IPS-15b (cell line): ENCODE data around the gene ZG16.
"Not testable (repeated sequence)": the region's sequence is repeated elsewhere in the genome, so short reads cannot be mapped to it uniquely, and the experiment has no call there.

ENCODE experiments used
- H3K27me3 ChIP-seq: one replicate; pipeline ENCODE4 v1.6.1; 2013; ENCODE audit warnings: low read length; ENCODE audit not compliant: control insufficient read depth, insufficient read depth
- H3K36me3 ChIP-seq: one replicate; pipeline ENCODE4 v1.6.1; 2013; ENCODE audit warnings: low read length; ENCODE audit not compliant: control insufficient read depth, insufficient read depth
- H3K4me1 ChIP-seq: one replicate; pipeline ENCODE4 v1.6.1; 2013; ENCODE audit warnings: mild to moderate bottlenecking, low read length; ENCODE audit not compliant: control insufficient read depth, insufficient read depth
- H3K4me3 ChIP-seq: one replicate; pipeline ENCODE4 v1.5.1; 2013; ENCODE audit warnings: low read depth, low read length
- H3K9ac ChIP-seq: one replicate; pipeline ENCODE4 v1.6.1; 2013; ENCODE audit warnings: low read depth, mild to moderate bottlenecking, low read length
- H3K9me3 ChIP-seq: one replicate; pipeline ENCODE4 v1.6.1; 2013; ENCODE audit warnings: mild to moderate bottlenecking, low read length; ENCODE audit not compliant: control insufficient read depth, insufficient read depth

ZG16 gene

GRCh38 chr16:29777576-29778350 is at the start of gene ZG16:
TSS of gene ZG16 (plus strand) at chr16:29778256. CDS start at chr16:29779267, 1,011 bp downstream.
- Histone ChIP-seq H3K4me3 (no peak within 1 kb of the TSS), H3K9ac (no peak within 1 kb of the TSS), H3K36me3 (no peaks in the 10 kb centered on the region), H3K27me3 (peaks cover 17% of the 10 kb centered on the region), H3K4me1 (peaks cover 2% of the 10 kb centered on the region), H3K9me3 (no peaks in the 10 kb centered on the region)

GRCh38 chr16:29729116-29729521 is 48.9 kb upstream of the ZG16 start:
- Histone ChIP-seq H3K27me3 (no peaks in the 10 kb centered on the region), H3K4me3 (no peak overlapping the region), H3K9me3 (no peaks in the 10 kb centered on the region), H3K36me3 (peaks cover 28% of the 10 kb centered on the region), H3K9ac (no peak overlapping the region), H3K4me1 (peaks cover 2% of the 10 kb centered on the region)

- peaks cover 28% of the 10 kb centered on the region for H3K36me3 ChIP-seq
Observed at GRCh38 chr16:29730649-29731048, 47.4 kb upstream of the ZG16 start.

DNA sequence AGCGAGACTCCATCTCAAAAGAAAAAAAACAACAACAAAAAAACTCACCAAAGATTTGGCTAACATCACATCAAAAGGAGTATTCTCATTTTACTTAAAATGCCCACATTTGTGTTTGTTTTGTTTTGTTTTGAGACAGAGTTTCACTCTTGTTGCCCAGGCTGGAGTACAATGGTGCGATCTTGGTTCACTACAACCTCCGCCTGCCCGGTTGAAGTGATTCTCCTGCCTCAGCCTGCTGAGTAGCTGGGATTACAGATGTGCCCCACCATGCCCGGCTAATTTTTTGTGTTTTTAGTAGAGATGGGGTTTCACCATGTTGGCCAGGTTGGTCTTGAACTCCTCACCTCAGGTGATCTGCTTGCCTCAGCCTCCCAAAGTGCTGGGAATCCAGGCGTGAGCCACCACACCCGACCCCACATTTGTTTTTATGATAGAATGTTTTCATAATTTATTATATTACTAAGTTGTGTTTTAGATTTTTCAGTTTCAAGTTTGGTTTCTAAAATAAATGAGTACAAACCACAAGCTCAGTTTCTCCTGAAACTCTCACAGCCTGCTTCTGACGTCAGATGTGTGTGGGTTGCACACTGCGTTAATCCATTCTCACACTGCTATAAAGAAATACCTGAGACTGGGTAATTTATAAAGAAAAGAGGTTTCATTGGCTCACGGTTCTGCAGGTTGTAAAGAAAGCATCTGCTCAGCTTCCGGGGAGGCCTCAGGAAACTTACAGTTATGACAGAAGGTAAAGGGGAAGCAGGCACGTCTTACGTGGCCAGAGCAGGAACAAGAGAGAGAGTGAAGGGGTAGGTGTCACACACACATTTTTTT is 46.1 kb upstream of the ZG16 start:
- H3K9ac ChIP-seq, H3K27me3 ChIP-seq, H3K4me3 ChIP-seq, H3K4me1 ChIP-seq, H3K9me3 ChIP-seq: not testable (repeated sequence)
- H3K36me3 ChIP-seq, result peaks cover 23% of the 10 kb centered on the region

More at GRCh38 chr16:29730649-29731048, 47.4 kb upstream of the ZG16 start:
- no peaks in the 10 kb centered on the region for H3K9me3 ChIP-seq
- no peak overlapping the region for H3K4me3 ChIP-seq
- H3K27me3 ChIP-seq, result no peaks in the 10 kb centered on the region
- H3K4me1 ChIP-seq, result peaks cover 2% of the 10 kb centered on the region
- no peak overlapping the region for H3K9ac ChIP-seq

DNA sequence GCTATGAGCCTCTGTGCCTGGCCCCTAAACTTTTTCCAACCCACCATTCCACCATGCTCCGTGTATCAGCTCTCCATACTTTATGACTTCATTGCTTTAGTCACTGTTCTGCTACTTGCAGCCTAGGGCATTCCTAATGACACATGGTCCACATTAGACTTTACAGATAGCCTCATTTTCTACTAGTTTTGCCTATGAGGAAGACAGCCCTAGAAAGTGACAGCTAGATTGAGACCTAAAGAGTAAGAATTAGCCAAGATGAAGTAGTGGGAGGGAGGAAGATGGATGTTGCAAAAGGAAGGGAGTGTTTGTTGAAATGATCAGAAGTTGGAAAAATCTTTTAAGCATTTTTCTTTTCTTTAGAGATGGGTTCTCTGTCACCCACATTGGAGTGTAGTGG is 43.3 kb upstream of the ZG16 start:
- Histone ChIP-seq H3K9me3 (no peaks in the 10 kb centered on the region), H3K4me3 (no peak overlapping the region), H3K27me3 (no peaks in the 10 kb centered on the region), H3K36me3 (peaks cover 14% of the 10 kb centered on the region), H3K9ac (no peak overlapping the region), H3K4me1 (no peaks in the 10 kb centered on the region)

DNA sequence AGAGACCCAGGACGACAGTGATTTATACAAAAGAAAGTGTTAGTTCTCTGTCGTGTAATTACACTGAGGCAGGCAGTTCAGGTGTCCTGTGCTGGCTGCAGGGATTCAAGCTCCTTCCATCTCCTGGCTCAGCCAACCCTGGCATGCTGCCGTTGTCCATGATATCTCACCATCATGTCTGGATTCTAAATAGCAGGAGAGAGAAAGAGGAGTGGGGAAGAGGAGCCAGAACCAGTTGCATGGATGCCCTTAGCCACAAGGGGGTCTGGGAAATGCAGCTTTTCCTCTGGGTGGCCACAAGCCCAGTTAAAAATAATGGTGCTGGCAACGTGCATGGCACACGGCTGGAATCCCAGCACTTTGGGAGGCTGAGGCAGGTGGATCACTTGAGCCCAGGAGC is 41.9 kb upstream of the ZG16 start:
- Histone ChIP-seq H3K36me3 (peaks cover 8% of the 10 kb centered on the region), H3K9me3 (no peaks in the 10 kb centered on the region), H3K27me3 (no peaks in the 10 kb centered on the region), H3K9ac (no peak overlapping the region), H3K4me1 (no peaks in the 10 kb centered on the region), H3K4me3 (no peak overlapping the region)

DNA sequence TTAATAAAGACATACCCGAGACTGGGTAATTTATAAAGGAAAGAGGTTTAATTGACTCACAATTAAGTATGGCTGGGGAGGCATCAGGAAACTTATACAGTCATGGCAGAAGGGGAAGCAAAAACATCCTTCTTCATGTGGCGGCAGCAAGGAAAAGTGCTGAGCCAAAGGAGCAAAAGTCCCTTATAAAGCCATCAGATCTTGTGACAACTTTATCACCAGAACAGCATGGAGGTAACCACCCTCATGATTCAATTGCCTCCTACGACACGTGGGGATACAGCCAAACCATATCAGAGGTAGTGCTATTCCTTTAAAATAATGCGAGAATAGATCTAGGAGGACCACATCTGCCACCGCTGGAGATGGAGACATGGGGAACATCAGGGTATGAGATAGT is 41.3 kb upstream of the ZG16 start:
- no peak overlapping the region for H3K9ac ChIP-seq
- peaks cover 4% of the 10 kb centered on the region for H3K36me3 ChIP-seq
- H3K9me3 ChIP-seq, result no peaks in the 10 kb centered on the region
- no peaks in the 10 kb centered on the region for H3K4me1 ChIP-seq
- H3K4me3 ChIP-seq, result no peak overlapping the region
- no peaks in the 10 kb centered on the region for H3K27me3 ChIP-seq

GRCh38 chr16:29737713-29738112 is 40.3 kb upstream of the ZG16 start:
- Histone ChIP-seq H3K36me3 (peaks cover 4% of the 10 kb centered on the region), H3K4me3 (no peak overlapping the region), H3K9ac (no peak overlapping the region), H3K27me3 (no peaks in the 10 kb centered on the region), H3K4me1 (no peaks in the 10 kb centered on the region), H3K9me3 (no peaks in the 10 kb centered on the region)

DNA sequence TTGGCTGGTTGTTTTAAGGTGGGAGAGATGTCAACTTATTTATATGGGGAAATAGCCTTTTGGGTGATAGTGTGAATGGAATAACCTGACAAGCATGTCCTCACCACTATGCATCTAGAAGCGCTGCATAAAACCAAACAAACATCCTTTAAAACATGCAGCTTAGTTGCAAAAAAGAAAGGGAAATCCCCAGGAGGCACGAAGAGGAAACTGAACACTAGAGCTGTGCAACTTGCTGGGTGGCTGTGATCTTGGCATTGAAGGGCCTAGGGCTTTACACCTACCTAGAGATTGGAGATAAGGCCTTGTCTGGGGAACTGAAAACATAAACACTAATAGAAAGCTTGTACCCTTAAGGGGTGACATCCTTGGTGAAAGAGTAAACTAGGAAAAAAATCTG is 39.5 kb upstream of the ZG16 start:
- no peaks in the 10 kb centered on the region for H3K4me1 ChIP-seq
- no peak overlapping the region for H3K9ac ChIP-seq
- peaks cover 3% of the 10 kb centered on the region for H3K36me3 ChIP-seq
- H3K9me3 ChIP-seq, result no peaks in the 10 kb centered on the region
- H3K27me3 ChIP-seq, result no peaks in the 10 kb centered on the region
- no peak overlapping the region for H3K4me3 ChIP-seq

GRCh38 chr16:29739927-29740629 is 38.0 kb upstream of the ZG16 start:
- not testable (repeated sequence) for H3K36me3 ChIP-seq, H3K4me3 ChIP-seq, H3K9ac ChIP-seq, H3K9me3 ChIP-seq, H3K4me1 ChIP-seq, H3K27me3 ChIP-seq

DNA sequence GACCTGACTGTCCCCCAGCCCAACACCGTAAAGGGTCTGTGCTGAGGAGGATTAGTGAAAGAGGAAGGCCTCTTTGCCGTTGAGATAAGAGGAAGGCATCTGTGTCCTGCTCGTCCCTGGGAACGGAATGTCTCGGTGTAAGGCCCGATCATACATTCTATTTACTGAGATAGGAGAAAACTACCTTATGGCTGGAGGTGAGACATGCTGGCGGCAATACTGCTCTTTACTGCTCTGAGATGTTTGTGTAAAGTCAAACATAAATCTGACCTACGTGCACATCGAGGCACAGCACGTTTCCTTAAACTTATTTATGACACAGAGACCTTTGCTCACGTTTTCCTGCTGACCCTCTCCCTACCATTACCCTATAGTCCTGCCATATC is 37.4 kb upstream of the ZG16 start:
- H3K4me3 ChIP-seq, H3K9ac ChIP-seq, H3K9me3 ChIP-seq, H3K36me3 ChIP-seq, H3K4me1 ChIP-seq, H3K27me3 ChIP-seq: not testable (repeated sequence)
